ENCODE results near the gene BCL7A. TPM values are rescaled to one million over a fixed set of nuclear protein-coding genes. Genes with fewer than 3 reads are reported as not detected.
A peak's percentile ranks its signal among the peaks of the same experiment; 100 is the strongest.

BCL7A gene
- total RNA-seq, 1 experiment from 2014 or later: 6.3 TPM

GRCh38 chr12:122097584-122097926 is 75.9 kb downstream of the BCL7A start:
- peak overlapping the region; percentile 57 for H3K27ac ChIP-seq
- no peaks in the 10 kb centered on the region for H3K27me3 ChIP-seq (ENCODE audit: insufficient read depth, low read depth)
- H3K9me2 ChIP-seq (ENCODE audit: insufficient read depth): no peaks in the 10 kb centered on the region
- H3K36me3 ChIP-seq (ENCODE audit: low read depth): no peaks in the 10 kb centered on the region
- ChIA-PET CTCF (interaction anchor here (1.0 kb wide), 1 partner anchor 43 kb away, joined by 3 read pairs; no protein-coding TSS in a partner anchor), POLR2A (ENCODE audit: unreplicated experiment) (interaction anchor here (0.8 to 1.4 kb wide), 3 partner anchors 14 to 17 kb away, joined by 3 to 15 read pairs (median 4); no protein-coding TSS in a partner anchor)
- H3K79me2 ChIP-seq (ENCODE audit: low read depth): peaks cover 88% of the 10 kb centered on the region
- no peak for DNase-seq
- H4K20me1 ChIP-seq (ENCODE audit: insufficient read depth): peaks cover 18% of the 10 kb centered on the region
- peaks cover 44% of the 10 kb centered on the region for H3F3A ChIP-seq (ENCODE audit: insufficient read depth, low read depth)
- no peak overlapping the region for H3K4me3 ChIP-seq
- peak overlapping the region; percentile 41; the same call in 1 of the 2 replicates for H3K4me2 ChIP-seq
- no peak overlapping the region for H2AFZ ChIP-seq
- intact Hi-C loops (cut with micrococcal nuclease; ENCODE audit: unreplicated experiment): no loop called here
- peaks cover 38% of the 10 kb centered on the region for H3K4me1 ChIP-seq (replicated peaks; ENCODE audit: insufficient read depth)
- BruUV-seq (replicated peaks): TSS peak; percentile 79
- TF ChIP-seq CTCF (conservative IDR thresholded peaks at IDR 0.05) (no peak), EZH2 (IDR thresholded peaks at IDR 0.05; ENCODE audit: low read depth) (no peak)
- H3K9me3 ChIP-seq (ENCODE audit: insufficient read depth, low read depth): no peaks in the 10 kb centered on the region

- TF ChIP-seq EZH2 (IDR thresholded peaks at IDR 0.05; ENCODE audit: low read depth): no peak
- TF ChIP-seq CTCF (conservative IDR thresholded peaks at IDR 0.05): no peak
- peaks cover 38% of the 10 kb centered on the region for H3K4me1 ChIP-seq (replicated peaks; ENCODE audit: insufficient read depth)
- H3K4me3 ChIP-seq: no peak overlapping the region
- H3K9me2 ChIP-seq (ENCODE audit: insufficient read depth): no peaks in the 10 kb centered on the region
- peak overlapping the region; percentile 41 for H3K4me2 ChIP-seq
- BruUV-seq (replicated peaks): TSS peak; percentile 23
- ChIA-PET POLR2A (ENCODE audit: unreplicated experiment) (interaction anchor here (0.5 to 1.4 kb wide), 6 partner anchors 9 to 242 kb away, joined by 3 to 15 read pairs (median 4); no protein-coding TSS in a partner anchor), CTCF (interaction anchor here (0.9 to 1.1 kb wide), 3 partner anchors 16 to 44 kb away, joined by 3 to 8 read pairs (median 3); no protein-coding TSS in a partner anchor)
- no peak overlapping the region for H2AFZ ChIP-seq
- intact Hi-C loops (cut with micrococcal nuclease; ENCODE audit: unreplicated experiment): loop anchor here (2.0 kb wide), 1 partner anchor 17 kb away; no protein-coding TSS in a partner anchor
- H3K27ac ChIP-seq: peak overlapping the region; percentile 57
- H3K9me3 ChIP-seq (ENCODE audit: insufficient read depth, low read depth): no peaks in the 10 kb centered on the region
- no peaks in the 10 kb centered on the region for H3K36me3 ChIP-seq (ENCODE audit: low read depth)
- peaks cover 86% of the 10 kb centered on the region for H3K79me2 ChIP-seq (ENCODE audit: low read depth)
- H4K20me1 ChIP-seq (ENCODE audit: insufficient read depth): peaks cover 18% of the 10 kb centered on the region
- peak; percentile 77 to 89 for DNase-seq
- H3K27me3 ChIP-seq (ENCODE audit: insufficient read depth, low read depth): no peaks in the 10 kb centered on the region
- peaks cover 39% of the 10 kb centered on the region for H3F3A ChIP-seq (ENCODE audit: insufficient read depth, low read depth)
Measured at GRCh38 chr12:122097927-122098756, 76.5 kb downstream of the BCL7A start.

- no peaks in the 10 kb centered on the region for H3K9me3 ChIP-seq (ENCODE audit: insufficient read depth, low read depth)
- peaks cover 82% of the 10 kb centered on the region for H3K79me2 ChIP-seq (ENCODE audit: low read depth)
- no peak overlapping the region for H2AFZ ChIP-seq
- no peak for DNase-seq
- H3K9me2 ChIP-seq (ENCODE audit: insufficient read depth): no peaks in the 10 kb centered on the region
- BruUV-seq (replicated peaks): no TSS peak
- no peak overlapping the region for H3K4me3 ChIP-seq
- TF ChIP-seq EZH2 (IDR thresholded peaks at IDR 0.05; ENCODE audit: low read depth) (no peak), CTCF (conservative IDR thresholded peaks at IDR 0.05) (no peak)
- no peak overlapping the region for H3K27ac ChIP-seq
- CTCF ChIA-PET: no interaction called here
- intact Hi-C loops (cut with micrococcal nuclease; ENCODE audit: unreplicated experiment): loop anchor here (2.0 kb wide), 1 partner anchor 19 kb away; no protein-coding TSS in a partner anchor
- no peaks in the 10 kb centered on the region for H3K36me3 ChIP-seq (ENCODE audit: low read depth)
- H4K20me1 ChIP-seq (ENCODE audit: insufficient read depth): peaks cover 18% of the 10 kb centered on the region
- H3K4me2 ChIP-seq: no peak overlapping the region
- peaks cover 30% of the 10 kb centered on the region for H3F3A ChIP-seq (ENCODE audit: insufficient read depth, low read depth)
- peaks cover 38% of the 10 kb centered on the region for H3K4me1 ChIP-seq (replicated peaks; ENCODE audit: insufficient read depth)
- no peaks in the 10 kb centered on the region for H3K27me3 ChIP-seq (ENCODE audit: insufficient read depth, low read depth)
- POLR2A ChIA-PET (ENCODE audit: unreplicated experiment): interaction anchor here (0.7 kb wide), 1 partner anchor 35 kb away, joined by 3 read pairs; no protein-coding TSS in a partner anchor
Measured at GRCh38 chr12:122099280-122099749, 77.6 kb downstream of the BCL7A start.

Data from PC-9 (cell line).